Measurements from ENCODE around the gene ONECUT3.

ONECUT3 gene

DNA sequence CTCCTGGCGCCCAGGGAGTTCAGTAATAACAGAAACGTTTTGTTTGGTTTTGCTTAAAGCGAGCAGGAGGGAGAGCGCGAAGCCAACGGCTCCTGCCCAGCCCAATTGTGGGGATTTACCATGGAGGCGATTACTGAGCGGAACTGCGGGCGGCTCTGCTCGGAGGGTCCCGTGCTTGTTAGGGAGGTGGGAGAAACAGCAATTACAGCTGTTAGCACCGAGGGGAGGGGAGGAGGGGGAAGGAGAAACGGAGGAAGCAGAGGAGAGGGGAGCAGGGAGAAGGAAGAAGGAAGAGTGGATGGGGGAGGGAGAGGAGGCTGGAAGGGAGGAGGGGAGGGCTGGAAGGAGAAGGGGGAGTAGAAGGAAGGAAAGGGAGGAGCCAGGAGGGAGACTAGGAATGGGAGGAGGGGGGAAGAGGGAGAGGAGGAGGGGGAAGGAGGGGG, 7.7 kb upstream of the ONECUT3 start (continued):
- TF ChIP-seq, protein P1, sequence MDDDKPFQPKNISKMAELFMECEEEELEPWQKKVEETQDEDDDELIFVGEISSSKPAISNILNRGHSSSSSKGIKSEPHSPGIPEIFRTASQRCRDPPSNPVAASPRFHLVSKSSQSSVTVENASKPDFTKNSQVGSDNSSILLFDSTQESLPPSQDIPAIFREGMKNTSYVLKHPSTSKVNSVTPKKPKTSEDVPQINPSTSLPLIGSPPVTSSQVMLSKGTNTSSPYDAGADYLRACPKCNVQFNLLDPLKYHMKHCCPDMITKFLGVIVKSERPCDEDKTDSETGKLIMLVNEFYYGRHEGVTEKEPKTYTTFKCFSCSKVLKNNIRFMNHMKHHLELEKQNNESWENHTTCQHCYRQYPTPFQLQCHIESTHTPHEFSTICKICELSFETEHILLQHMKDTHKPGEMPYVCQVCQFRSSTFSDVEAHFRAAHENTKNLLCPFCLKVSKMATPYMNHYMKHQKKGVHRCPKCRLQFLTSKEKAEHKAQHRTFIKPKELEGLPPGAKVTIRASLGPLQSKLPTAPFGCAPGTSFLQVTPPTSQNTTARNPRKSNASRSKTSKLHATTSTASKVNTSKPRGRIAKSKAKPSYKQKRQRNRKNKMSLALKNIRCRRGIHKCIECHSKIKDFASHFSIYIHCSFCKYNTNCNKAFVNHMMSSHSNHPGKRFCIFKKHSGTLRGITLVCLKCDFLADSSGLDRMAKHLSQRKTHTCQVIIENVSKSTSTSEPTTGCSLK (tag by site-specific recombination; IDR thresholded peaks at IDR 0.05), result no peak
- TF ChIP-seq HOXC10 (CRISPR knock-in tag; IDR thresholded peaks at IDR 0.05) (no peak), ZNF341 (tag by site-specific recombination; IDR thresholded peaks at IDR 0.05; ENCODE audit: low read depth) (peak; percentile 96), ZNF140 (tag by site-specific recombination; IDR thresholded peaks at IDR 0.05) (peak; percentile 99), ZNF138 (tag by site-specific recombination; IDR thresholded peaks at IDR 0.05; ENCODE audit: borderline replicate concordance) (no peak), ZNF426 (tag by site-specific recombination; IDR thresholded peaks at IDR 0.05) (no peak), ZNF768 (tag by site-specific recombination; IDR thresholded peaks at IDR 0.05) (no peak), ZNF501 (tag by site-specific recombination; IDR thresholded peaks at IDR 0.05) (no peak), ZNF621 (tag by site-specific recombination; IDR thresholded peaks at IDR 0.05) (no peak), SP3 (tag by site-specific recombination; IDR thresholded peaks at IDR 0.05) (peak; percentile 61), YY1 (tag by site-specific recombination; IDR thresholded peaks at IDR 0.05) (no peak), ZSCAN16 (tag by site-specific recombination; IDR thresholded peaks at IDR 0.05) (no peak), ZNF792 (tag by site-specific recombination; IDR thresholded peaks at IDR 0.05) (no peak), ZNF133 (tag by site-specific recombination; IDR thresholded peaks at IDR 0.05) (no peak), PRDM1 (tag by site-specific recombination; IDR thresholded peaks at IDR 0.05) (peak; percentile 54; the same call in 1 of the 2 replicates), ZIC2 (tag by site-specific recombination; IDR thresholded peaks at IDR 0.05) (0 out of 2 replicates have a peak, but pooled peaks have one; percentile 3), TRIM28 (IDR thresholded peaks at IDR 0.05; ENCODE audit: borderline replicate concordance, low read length) (no peak), ZBTB17 (tag by site-specific recombination; IDR thresholded peaks at IDR 0.05) (peak; percentile 61; the same call in 1 of the 2 replicates), ZNF707 (tag by site-specific recombination; IDR thresholded peaks at IDR 0.05) (no peak)
- TF ChIP-seq, protein P2, sequence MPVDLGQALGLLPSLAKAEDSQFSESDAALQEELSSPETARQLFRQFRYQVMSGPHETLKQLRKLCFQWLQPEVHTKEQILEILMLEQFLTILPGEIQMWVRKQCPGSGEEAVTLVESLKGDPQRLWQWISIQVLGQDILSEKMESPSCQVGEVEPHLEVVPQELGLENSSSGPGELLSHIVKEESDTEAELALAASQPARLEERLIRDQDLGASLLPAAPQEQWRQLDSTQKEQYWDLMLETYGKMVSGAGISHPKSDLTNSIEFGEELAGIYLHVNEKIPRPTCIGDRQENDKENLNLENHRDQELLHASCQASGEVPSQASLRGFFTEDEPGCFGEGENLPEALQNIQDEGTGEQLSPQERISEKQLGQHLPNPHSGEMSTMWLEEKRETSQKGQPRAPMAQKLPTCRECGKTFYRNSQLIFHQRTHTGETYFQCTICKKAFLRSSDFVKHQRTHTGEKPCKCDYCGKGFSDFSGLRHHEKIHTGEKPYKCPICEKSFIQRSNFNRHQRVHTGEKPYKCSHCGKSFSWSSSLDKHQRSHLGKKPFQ (tag by site-specific recombination; IDR thresholded peaks at IDR 0.05), result no peak
- TF ChIP-seq, protein P3, sequence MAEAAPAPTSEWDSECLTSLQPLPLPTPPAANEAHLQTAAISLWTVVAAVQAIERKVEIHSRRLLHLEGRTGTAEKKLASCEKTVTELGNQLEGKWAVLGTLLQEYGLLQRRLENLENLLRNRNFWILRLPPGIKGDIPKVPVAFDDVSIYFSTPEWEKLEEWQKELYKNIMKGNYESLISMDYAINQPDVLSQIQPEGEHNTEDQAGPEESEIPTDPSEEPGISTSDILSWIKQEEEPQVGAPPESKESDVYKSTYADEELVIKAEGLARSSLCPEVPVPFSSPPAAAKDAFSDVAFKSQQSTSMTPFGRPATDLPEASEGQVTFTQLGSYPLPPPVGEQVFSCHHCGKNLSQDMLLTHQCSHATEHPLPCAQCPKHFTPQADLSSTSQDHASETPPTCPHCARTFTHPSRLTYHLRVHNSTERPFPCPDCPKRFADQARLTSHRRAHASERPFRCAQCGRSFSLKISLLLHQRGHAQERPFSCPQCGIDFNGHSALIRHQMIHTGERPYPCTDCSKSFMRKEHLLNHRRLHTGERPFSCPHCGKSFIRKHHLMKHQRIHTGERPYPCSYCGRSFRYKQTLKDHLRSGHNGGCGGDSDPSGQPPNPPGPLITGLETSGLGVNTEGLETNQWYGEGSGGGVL (tag by site-specific recombination; IDR thresholded peaks at IDR 0.05), result peak; percentile 79
- TF ChIP-seq, protein P4, sequence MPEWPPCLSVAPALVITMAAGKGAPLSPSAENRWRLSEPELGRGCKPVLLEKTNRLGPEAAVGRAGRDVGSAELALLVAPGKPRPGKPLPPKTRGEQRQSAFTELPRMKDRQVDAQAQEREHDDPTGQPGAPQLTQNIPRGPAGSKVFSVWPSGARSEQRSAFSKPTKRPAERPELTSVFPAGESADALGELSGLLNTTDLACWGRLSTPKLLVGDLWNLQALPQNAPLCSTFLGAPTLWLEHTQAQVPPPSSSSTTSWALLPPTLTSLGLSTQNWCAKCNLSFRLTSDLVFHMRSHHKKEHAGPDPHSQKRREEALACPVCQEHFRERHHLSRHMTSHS (tag by site-specific recombination; IDR thresholded peaks at IDR 0.05), result no peak
- TF ChIP-seq, protein P5, sequence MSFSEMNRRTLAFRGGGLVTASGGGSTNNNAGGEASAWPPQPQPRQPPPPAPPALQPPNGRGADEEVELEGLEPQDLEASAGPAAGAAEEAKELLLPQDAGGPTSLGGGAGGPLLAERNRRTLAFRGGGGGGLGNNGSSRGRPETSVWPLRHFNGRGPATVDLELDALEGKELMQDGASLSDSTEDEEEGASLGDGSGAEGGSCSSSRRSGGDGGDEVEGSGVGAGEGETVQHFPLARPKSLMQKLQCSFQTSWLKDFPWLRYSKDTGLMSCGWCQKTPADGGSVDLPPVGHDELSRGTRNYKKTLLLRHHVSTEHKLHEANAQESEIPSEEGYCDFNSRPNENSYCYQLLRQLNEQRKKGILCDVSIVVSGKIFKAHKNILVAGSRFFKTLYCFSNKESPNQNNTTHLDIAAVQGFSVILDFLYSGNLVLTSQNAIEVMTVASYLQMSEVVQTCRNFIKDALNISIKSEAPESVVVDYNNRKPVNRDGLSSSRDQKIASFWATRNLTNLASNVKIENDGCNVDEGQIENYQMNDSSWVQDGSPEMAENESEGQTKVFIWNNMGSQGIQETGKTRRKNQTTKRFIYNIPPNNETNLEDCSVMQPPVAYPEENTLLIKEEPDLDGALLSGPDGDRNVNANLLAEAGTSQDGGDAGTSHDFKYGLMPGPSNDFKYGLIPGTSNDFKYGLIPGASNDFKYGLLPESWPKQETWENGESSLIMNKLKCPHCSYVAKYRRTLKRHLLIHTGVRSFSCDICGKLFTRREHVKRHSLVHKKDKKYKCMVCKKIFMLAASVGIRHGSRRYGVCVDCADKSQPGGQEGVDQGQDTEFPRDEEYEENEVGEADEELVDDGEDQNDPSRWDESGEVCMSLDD (tag by site-specific recombination; IDR thresholded peaks at IDR 0.05), result peak; percentile 30; the same call in 1 of the 2 replicates
- TF ChIP-seq, protein P6, sequence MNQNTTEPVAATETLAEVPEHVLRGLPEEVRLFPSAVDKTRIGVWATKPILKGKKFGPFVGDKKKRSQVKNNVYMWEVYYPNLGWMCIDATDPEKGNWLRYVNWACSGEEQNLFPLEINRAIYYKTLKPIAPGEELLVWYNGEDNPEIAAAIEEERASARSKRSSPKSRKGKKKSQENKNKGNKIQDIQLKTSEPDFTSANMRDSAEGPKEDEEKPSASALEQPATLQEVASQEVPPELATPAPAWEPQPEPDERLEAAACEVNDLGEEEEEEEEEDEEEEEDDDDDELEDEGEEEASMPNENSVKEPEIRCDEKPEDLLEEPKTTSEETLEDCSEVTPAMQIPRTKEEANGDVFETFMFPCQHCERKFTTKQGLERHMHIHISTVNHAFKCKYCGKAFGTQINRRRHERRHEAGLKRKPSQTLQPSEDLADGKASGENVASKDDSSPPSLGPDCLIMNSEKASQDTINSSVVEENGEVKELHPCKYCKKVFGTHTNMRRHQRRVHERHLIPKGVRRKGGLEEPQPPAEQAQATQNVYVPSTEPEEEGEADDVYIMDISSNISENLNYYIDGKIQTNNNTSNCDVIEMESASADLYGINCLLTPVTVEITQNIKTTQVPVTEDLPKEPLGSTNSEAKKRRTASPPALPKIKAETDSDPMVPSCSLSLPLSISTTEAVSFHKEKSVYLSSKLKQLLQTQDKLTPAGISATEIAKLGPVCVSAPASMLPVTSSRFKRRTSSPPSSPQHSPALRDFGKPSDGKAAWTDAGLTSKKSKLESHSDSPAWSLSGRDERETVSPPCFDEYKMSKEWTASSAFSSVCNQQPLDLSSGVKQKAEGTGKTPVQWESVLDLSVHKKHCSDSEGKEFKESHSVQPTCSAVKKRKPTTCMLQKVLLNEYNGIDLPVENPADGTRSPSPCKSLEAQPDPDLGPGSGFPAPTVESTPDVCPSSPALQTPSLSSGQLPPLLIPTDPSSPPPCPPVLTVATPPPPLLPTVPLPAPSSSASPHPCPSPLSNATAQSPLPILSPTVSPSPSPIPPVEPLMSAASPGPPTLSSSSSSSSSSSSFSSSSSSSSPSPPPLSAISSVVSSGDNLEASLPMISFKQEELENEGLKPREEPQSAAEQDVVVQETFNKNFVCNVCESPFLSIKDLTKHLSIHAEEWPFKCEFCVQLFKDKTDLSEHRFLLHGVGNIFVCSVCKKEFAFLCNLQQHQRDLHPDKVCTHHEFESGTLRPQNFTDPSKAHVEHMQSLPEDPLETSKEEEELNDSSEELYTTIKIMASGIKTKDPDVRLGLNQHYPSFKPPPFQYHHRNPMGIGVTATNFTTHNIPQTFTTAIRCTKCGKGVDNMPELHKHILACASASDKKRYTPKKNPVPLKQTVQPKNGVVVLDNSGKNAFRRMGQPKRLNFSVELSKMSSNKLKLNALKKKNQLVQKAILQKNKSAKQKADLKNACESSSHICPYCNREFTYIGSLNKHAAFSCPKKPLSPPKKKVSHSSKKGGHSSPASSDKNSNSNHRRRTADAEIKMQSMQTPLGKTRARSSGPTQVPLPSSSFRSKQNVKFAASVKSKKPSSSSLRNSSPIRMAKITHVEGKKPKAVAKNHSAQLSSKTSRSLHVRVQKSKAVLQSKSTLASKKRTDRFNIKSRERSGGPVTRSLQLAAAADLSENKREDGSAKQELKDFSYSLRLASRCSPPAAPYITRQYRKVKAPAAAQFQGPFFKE (tag by site-specific recombination; IDR thresholded peaks at IDR 0.05; ENCODE audit: borderline replicate concordance), result no peak

Measured in HEK293 (cell line).